ENCODE measurements around the gene SLC22A3. TPM values are rescaled to one million over a fixed set of nuclear protein-coding genes. Genes with fewer than 3 reads are reported as not detected.

SLC22A3 gene
- total and polyA plus RNA-seq, 2 of the 4 experiments (the other 2 are of a cell fraction) = not detected

- no peaks in the 10 kb centered on the region for H3K4me1 ChIP-seq (ENCODE audit: control insufficient read depth, insufficient read depth, low read length)
- ATAC-seq (ENCODE audit: low read depth) (no peak), DNase-seq (no peak)
- no peak overlapping the region for H2AFZ ChIP-seq (replicated peaks; ENCODE audit: low read length, poor library complexity)
- no peaks in the 10 kb centered on the region for H3K79me1 ChIP-seq (ENCODE audit: low read depth in 1 of 2, low read length in 2 of 2)
- intact Hi-C loops (cut with micrococcal nuclease) = no loop called here
- H4K20me1 ChIP-seq (ENCODE audit: insufficient read depth, low read length) = no peaks in the 10 kb centered on the region
- no peak overlapping the region for H3K27ac ChIP-seq (ENCODE audit: insufficient read depth, low read length)
- H4K91ac ChIP-seq (ENCODE audit: insufficient read depth, low read depth, low read length) = no peak overlapping the region
- no peak overlapping the region for H3K4me2 ChIP-seq (ENCODE audit: low read depth, low read length)
- no peak overlapping the region for H3K56ac ChIP-seq (ENCODE audit: extremely low read depth, insufficient read depth, low read length)
- in situ Hi-C loops (cut with MboI; ENCODE audit: low sequenced_read_pairs) = no loop called here
- H2BK15ac ChIP-seq (ENCODE audit: low read depth, low read length) = no peak overlapping the region
- POLR2A ChIA-PET (ENCODE audit: unreplicated experiment) = no interaction called here
- BruUV-seq (replicated peaks) = no TSS peak
- H3K4me3 ChIP-seq (ENCODE audit: insufficient read depth, low read depth, low read length) = no peak overlapping the region
- TF ChIP-seq, protein P1, sequence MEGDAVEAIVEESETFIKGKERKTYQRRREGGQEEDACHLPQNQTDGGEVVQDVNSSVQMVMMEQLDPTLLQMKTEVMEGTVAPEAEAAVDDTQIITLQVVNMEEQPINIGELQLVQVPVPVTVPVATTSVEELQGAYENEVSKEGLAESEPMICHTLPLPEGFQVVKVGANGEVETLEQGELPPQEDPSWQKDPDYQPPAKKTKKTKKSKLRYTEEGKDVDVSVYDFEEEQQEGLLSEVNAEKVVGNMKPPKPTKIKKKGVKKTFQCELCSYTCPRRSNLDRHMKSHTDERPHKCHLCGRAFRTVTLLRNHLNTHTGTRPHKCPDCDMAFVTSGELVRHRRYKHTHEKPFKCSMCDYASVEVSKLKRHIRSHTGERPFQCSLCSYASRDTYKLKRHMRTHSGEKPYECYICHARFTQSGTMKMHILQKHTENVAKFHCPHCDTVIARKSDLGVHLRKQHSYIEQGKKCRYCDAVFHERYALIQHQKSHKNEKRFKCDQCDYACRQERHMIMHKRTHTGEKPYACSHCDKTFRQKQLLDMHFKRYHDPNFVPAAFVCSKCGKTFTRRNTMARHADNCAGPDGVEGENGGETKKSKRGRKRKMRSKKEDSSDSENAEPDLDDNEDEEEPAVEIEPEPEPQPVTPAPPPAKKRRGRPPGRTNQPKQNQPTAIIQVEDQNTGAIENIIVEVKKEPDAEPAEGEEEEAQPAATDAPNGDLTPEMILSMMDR (conservative IDR thresholded peaks at IDR 0.05; ENCODE audit: low read depth, low read length) = no peak
- TF ChIP-seq NFE2L2 (IDR thresholded peaks at IDR 0.05; ENCODE audit: low read depth, low read length) = no peak
- no peak for TF ChIP-seq MAZ (IDR thresholded peaks at IDR 0.05; ENCODE audit: borderline replicate concordance, low read depth, low read length)
- no peak for TF ChIP-seq SMC3 (IDR thresholded peaks at IDR 0.05; ENCODE audit: low read depth, low read length)
- no peaks in the 10 kb centered on the region for H3K9me3 ChIP-seq (ENCODE audit: control insufficient read depth, insufficient read depth, low read length)
- no peak overlapping the region for H2AK5ac ChIP-seq (ENCODE audit: low read depth, low read length)
- dilution Hi-C loops (cut with HindIII; ENCODE audit: low sequenced_read_pairs, unreplicated experiment) = no loop called here
- peaks cover 2% of the 10 kb centered on the region for H3K27me3 ChIP-seq (ENCODE audit: control insufficient read depth, insufficient read depth, low read length)
- H3K9me1 ChIP-seq (ENCODE audit: insufficient read depth, low read length) = no peaks in the 10 kb centered on the region
- no peak overlapping the region for H2AK9ac ChIP-seq (replicated peaks; ENCODE audit: low read depth, low read length, poor library complexity)
- H2BK5ac ChIP-seq (ENCODE audit: low read depth, low read length, poor library complexity, severe bottlenecking) = no peak overlapping the region
- no peak overlapping the region for H4K8ac ChIP-seq (ENCODE audit: low read depth in 2 of 2, low read length in 2 of 2)
- no CpG with 5 or more reads among the region's 4 CpGs for WGBS, 2 experiments (ENCODE audit: extremely low coverage in 2 of 2, insufficient read length in 1 of 2)
- no peak overlapping the region for H2BK120ac ChIP-seq (ENCODE audit: low read depth, low read length)
- H3K36me3 ChIP-seq (ENCODE audit: control insufficient read depth, insufficient read depth, low read length) = no peaks in the 10 kb centered on the region
- CTCF ChIA-PET = interaction anchor here (1.0 to 1.5 kb wide), 2 partner anchors 11 to 17 kb away, joined by 3 read pairs; no protein-coding TSS in a partner anchor
- H2BK20ac ChIP-seq (ENCODE audit: low read depth, low read length) = no peak overlapping the region
- no peak overlapping the region for H3K23ac ChIP-seq (ENCODE audit: low read depth, low read length)
- no peak overlapping the region for H3K14ac ChIP-seq (replicated peaks; ENCODE audit: low read depth, low read length)
- H3K4ac ChIP-seq (ENCODE audit: low read depth, low read length) = no peak overlapping the region
- H4K5ac ChIP-seq (ENCODE audit: low read depth, low read length) = no peak overlapping the region
- no peak overlapping the region for H3K18ac ChIP-seq (ENCODE audit: low read depth, low read length)
- no peak overlapping the region for H3K9ac ChIP-seq (ENCODE audit: low read depth, low read length)
These were observed 90.3 kb downstream of the SLC22A3 start for GRCh38 chr6:160438481-160438880.
